Fibroblast of lung (primary cell): ENCODE results near the gene ABL1.
"Not testable (repeated sequence)": the region's sequence is repeated elsewhere in the genome, so short reads cannot be mapped to it uniquely, and the experiment has no call there.

Experiments used
- EZH2 ChIP-seq: IDR thresholded peaks from 2 replicates; pipeline ENCODE4 v1.5.1; 2012; ENCODE audit warnings: low read length, control low read depth, mild to moderate bottlenecking; ENCODE audit errors: missing control alignments
- TF ChIP-seq, protein P1 (sequence below), 2 donors: IDR thresholded peaks in 1 of 2; conservative IDR thresholded peaks in 1 of 2; 1 replicate in 1 of 2; 2 replicates in 1 of 2; pipeline ENCODE4 v1.5.1; 2011 to 2012; ENCODE audit warnings: low read length in 2 of 2, control low read depth in 1 of 2, inconsistent platforms in 1 of 2, low read depth in 1 of 2, mild to moderate bottlenecking in 1 of 2

DNA sequence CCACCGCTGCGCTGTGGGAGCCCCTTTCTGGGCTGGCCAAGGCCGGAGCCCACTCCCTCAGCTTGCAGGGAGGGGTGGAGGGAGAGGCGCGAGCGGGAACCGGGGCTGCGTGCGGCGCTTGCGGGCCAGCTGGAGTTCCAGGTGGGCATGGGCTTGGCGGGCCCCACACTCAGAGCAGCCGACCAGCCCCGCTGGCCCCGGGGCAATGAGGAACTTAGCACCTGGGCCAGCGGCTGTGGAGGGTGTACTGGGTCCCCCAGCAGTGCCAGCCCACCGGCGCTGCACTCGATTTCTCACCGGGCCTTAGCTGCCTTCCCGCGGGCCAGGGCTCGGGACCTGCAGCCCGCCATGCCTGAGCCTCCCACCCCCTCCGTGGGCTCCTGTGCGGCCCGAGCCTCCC, 75.0 kb downstream of the ABL1 start:
- TF ChIP-seq, protein P1, sequence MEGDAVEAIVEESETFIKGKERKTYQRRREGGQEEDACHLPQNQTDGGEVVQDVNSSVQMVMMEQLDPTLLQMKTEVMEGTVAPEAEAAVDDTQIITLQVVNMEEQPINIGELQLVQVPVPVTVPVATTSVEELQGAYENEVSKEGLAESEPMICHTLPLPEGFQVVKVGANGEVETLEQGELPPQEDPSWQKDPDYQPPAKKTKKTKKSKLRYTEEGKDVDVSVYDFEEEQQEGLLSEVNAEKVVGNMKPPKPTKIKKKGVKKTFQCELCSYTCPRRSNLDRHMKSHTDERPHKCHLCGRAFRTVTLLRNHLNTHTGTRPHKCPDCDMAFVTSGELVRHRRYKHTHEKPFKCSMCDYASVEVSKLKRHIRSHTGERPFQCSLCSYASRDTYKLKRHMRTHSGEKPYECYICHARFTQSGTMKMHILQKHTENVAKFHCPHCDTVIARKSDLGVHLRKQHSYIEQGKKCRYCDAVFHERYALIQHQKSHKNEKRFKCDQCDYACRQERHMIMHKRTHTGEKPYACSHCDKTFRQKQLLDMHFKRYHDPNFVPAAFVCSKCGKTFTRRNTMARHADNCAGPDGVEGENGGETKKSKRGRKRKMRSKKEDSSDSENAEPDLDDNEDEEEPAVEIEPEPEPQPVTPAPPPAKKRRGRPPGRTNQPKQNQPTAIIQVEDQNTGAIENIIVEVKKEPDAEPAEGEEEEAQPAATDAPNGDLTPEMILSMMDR (conservative IDR thresholded peaks at IDR 0.05 in 1 of 2, IDR thresholded peaks at IDR 0.05 in 1 of 2; ENCODE audit: low read depth in 1 of 2, low read length in 2 of 2) = not testable (repeated sequence)
- TF ChIP-seq EZH2 = not testable (repeated sequence)
